AG09319 (cell line): ENCODE results near the gene OTOP2.

ENCODE experiments used
- DNase-seq: peaks from one replicate; pipeline ENCODE4 v3.0.0-alpha.2; 2010; ENCODE audit warnings: low read depth; ENCODE audit errors: extremely low read depth
- TF ChIP-seq, protein P1 (sequence below): IDR thresholded peaks from 2 replicates; pipeline ENCODE4 v1.5.1; 2011; ENCODE audit warnings: low read depth, mild to moderate bottlenecking, inconsistent platforms, low read length, moderate library complexity

Gene OTOP2

DNA sequence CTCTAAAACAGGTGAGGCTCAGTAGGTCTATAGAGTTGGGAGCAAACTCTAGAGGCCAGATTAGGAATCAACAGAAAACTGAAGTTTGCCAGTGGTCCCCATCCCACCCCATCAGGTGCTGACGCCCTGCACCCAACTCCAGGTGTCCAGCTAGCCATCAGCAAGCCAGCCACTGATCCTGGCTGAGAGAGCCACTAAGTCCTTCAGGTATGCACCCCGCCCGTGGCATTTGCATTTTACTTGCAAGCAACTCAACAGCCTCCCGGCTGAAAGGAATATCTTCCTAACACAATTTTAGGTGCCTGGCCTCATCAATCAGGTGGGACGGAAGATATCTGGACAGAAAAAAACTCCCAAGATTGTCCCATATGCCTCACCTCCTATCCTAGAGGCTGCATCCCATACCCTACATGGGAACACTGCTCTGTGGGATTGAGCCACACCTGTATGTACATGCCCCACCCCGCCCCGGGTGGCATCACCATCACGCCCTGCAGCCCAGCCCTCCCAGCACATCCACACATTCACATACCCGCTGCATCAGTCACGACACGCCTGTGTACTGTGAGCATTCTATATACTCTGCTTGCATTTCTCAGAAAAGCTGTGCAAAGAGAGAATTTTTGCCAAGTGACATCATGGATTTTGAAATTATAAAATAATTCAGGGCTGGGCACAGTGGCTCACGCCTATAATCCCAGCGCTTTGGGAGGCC is 19.9 kb downstream of the OTOP2 start:
- TF ChIP-seq, protein P1, sequence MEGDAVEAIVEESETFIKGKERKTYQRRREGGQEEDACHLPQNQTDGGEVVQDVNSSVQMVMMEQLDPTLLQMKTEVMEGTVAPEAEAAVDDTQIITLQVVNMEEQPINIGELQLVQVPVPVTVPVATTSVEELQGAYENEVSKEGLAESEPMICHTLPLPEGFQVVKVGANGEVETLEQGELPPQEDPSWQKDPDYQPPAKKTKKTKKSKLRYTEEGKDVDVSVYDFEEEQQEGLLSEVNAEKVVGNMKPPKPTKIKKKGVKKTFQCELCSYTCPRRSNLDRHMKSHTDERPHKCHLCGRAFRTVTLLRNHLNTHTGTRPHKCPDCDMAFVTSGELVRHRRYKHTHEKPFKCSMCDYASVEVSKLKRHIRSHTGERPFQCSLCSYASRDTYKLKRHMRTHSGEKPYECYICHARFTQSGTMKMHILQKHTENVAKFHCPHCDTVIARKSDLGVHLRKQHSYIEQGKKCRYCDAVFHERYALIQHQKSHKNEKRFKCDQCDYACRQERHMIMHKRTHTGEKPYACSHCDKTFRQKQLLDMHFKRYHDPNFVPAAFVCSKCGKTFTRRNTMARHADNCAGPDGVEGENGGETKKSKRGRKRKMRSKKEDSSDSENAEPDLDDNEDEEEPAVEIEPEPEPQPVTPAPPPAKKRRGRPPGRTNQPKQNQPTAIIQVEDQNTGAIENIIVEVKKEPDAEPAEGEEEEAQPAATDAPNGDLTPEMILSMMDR: no peak
- DNase-seq: no peak

DNA sequence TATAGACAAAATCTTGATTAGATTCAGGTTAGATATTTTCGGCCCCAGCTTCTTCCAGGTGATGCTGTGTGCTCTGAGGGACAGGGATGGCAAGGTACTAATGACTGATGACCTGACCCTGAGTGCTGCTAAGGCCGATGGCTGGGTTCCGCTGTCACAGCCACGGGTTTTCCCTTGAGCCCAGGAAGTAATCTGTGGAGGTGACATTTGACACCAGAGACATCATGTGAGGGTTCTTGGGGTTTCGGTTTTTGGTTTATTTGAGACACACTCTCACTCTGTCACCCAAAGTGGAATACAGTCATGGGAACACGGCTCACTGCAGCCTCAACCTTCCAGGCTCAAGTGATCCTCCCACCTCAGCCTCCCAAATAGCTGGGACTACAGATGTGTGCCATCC is 21.5 kb downstream of the OTOP2 start:
- no peak for DNase-seq
- TF ChIP-seq, protein P1: no peak

DNA sequence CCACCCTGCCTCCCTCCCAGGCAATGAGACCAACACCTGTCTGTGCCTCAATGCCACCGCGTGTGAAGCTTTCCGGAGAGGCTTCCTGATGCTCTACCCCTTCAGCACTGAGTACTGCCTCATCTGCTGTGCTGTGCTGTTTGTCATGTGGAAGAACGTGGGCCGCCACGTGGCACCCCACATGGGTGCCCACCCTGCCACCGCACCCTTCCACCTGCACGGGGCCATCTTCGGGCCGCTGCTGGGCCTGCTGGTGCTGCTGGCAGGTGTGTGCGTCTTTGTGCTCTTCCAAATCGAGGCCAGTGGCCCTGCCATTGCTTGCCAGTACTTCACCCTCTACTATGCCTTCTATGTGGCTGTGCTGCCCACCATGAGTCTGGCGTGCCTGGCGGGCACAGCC is 22.6 kb downstream of the OTOP2 start:
- TF ChIP-seq, protein P1: no peak
- no peak for DNase-seq

DNA sequence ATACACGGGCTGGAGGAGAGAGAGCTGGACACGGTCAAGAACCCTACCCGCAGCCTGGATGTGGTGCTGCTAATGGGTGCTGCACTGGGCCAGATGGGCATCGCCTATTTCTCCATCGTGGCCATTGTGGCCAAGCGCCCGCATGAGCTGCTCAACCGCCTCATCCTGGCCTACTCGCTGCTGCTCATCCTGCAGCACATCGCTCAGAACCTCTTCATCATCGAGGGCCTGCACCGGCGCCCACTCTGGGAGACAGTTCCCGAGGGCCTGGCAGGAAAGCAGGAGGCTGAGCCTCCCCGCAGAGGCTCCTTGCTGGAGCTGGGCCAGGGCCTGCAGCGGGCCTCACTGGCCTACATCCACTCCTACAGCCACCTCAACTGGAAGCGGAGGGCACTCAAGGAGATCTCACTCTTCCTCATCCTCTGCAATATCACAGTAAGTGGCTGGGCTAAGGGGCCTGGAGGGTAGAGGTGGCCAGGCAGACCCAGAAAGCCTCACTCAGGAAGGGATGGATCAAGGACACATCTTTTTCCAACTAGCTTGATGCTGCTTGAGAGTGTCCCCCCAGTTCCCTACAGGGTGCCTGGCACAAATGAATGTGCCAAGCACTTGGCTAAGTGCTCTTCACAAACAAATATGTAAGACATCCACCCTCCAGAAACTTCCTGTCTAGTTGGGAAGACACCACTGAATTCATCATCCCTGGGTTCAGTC is 23.1 kb downstream of the OTOP2 start:
- no peak for DNase-seq
- TF ChIP-seq, protein P1: no peak

DNA sequence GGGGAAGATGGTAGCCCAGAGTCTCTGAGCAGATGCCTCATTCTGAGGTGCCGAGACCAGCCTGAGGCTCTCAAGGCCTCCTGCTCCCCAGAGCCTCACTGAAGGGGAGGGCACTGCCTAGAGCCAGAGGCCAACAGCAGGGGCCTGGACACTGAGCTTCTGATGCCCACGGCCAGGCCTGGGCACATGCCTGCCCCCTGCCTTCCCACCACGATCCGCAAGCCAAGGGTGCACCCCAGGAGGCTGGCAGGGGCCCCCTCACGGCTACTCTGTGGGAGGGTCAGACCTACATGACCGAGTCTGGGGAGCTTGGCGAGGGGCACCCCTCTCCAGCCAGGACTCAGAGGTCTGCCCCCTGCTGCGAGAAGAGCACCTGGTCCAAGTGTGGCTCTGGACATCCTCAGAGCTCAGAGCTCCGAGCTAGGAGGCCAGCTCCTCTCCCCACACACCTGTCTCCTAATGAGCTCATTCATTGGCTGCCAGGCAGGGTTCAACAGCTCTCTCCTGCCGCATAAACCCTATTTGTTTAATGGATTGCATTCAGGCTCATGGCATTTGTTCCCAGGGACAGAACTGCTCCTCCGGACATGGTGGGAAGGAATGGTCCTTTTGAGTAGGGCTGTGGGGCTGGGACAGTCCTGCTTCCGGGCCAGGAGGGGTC is 25.5 kb downstream of the OTOP2 start:
- TF ChIP-seq, protein P1: no peak
- DNase-seq: no peak

DNA sequence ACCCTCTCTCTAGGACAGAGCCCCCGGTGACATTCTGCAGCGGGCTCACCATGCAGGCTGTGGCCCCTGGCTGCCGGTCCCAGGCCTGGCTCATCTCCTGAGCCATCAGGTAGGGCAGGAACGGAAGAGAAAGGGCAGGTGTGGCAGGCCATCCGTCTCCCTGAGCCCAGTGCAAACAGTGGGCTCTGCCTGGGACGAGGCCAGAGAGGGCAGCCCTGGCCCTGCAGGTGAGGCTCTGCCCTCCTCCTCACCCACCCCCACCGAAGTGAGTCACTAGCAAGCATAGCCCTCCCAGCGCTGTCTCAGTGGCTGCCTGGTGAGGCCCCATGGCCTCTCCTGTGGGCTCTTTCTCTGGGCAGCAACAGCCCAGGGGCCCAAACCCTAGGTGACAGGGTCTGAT is 26.1 kb downstream of the OTOP2 start:
- TF ChIP-seq, protein P1: no peak
- no peak for DNase-seq

DNA sequence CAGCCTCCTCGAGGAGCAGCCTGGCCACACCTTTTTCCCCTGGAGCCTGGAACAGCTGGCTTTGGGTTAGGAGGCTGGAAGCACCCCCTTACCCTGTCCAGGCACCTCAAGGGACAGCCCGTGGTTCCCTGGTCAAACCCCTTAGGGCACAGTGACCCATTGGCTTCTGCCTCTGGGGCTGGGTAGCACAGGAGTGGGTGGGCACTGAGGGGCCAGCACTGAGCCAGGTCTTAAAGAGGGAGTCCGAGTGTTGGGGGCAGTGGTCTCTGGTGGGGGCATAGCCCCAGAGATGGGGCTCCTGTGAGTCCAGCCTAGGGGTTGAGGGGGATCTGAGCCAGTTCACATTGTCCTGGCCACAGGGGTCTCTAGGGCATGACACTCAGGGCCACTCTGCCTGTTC is 27.0 kb downstream of the OTOP2 start:
- TF ChIP-seq, protein P1: no peak
- no peak for DNase-seq
